GM10248 (cell line): Measurements from ENCODE around the gene UBR4.

Experiments
- CTCF ChIA-PET: fragments of 300-600 bp; sonication (Branson Sonifier 250); formaldehyde crosslinking; extraction: SDS; loops from one replicate; lab custom pipeline; 2021; ENCODE audit warnings: antibody characterized with exemption; lab: Yijun Ruan, JAX
- POLR2A ChIA-PET: fragments of 350-650 bp; sonication (Branson Sonifier 250); formaldehyde crosslinking; extraction: SDS; loops from one replicate; lab custom pipeline; 2020; ENCODE audit warnings: antibody characterized with exemption; lab: Yijun Ruan, JAX
- DNase-seq: peaks from one replicate; pipeline ENCODE4 v3.0.0; 2012; ENCODE audit errors: extremely low spot score
- CTCF ChIP-seq: IDR thresholded peaks from 2 replicates; pipeline ENCODE4 v1.5.1; 2012; ENCODE audit warnings: mild to moderate bottlenecking, low read depth; ENCODE audit errors: extremely low read depth, missing control alignments, control extremely low read depth

The UBR4 gene

GRCh38 chr1:19073311-19074186 is 136.5 kb downstream of the UBR4 start:
- DNase-seq, result no peak
- CTCF ChIA-PET, result interaction anchor here (1.9 kb wide), 1 partner anchor 189 kb away, joined by 6 read pairs; no protein-coding TSS in a partner anchor
- no peak for TF ChIP-seq CTCF
- POLR2A ChIA-PET, result no interaction called here

GRCh38 chr1:19072285-19072981 is 137.6 kb downstream of the UBR4 start:
- no peak for TF ChIP-seq CTCF
- CTCF ChIA-PET, result interaction anchor here (1.4 to 1.9 kb wide), 3 partner anchors 166 to 188 kb away, joined by 3 to 6 read pairs (median 4); no protein-coding TSS in a partner anchor
- POLR2A ChIA-PET, result no interaction called here
- DNase-seq, result no peak

- ChIA-PET CTCF (interaction anchor here (0.9 to 1.9 kb wide), 4 partner anchors 159 to 188 kb away, joined by 3 to 6 read pairs (median 4); no protein-coding TSS in a partner anchor), POLR2A (interaction anchor here (1.6 kb wide), 1 partner anchor 12 kb away, joined by 4 read pairs; no protein-coding TSS in a partner anchor)
- no peak for DNase-seq
- TF ChIP-seq CTCF, result no peak
Observed at GRCh38 chr1:19071674-19072281, 138.3 kb downstream of the UBR4 start.

- no peak for TF ChIP-seq CTCF
- no peak for DNase-seq
- ChIA-PET POLR2A (interaction anchor here (1.6 kb wide), 1 partner anchor 12 kb away, joined by 4 read pairs; no protein-coding TSS in a partner anchor), CTCF (interaction anchor here (0.9 kb wide), 1 partner anchor 158 kb away, joined by 3 read pairs; no protein-coding TSS in a partner anchor)
Observed at GRCh38 chr1:19070891-19071621, 139.0 kb downstream of the UBR4 start.

- POLR2A ChIA-PET, result interaction anchor here (1.6 kb wide), 1 partner anchor 11 kb away, joined by 4 read pairs; no protein-coding TSS in a partner anchor
Observed at GRCh38 chr1:19070197-19070651, 139.8 kb downstream of the UBR4 start.

More at GRCh38 chr1:19070197-19070651, 139.8 kb downstream of the UBR4 start:
- CTCF ChIA-PET, result no interaction called here
- TF ChIP-seq CTCF, result no peak
- DNase-seq, result no peak
